Loucy (cell line): ENCODE results near the gene RGMA.

Source experiments
- CTCF ChIP-seq: fragments of 200-600 bp; sonication (generic); conservative IDR thresholded peaks from 2 replicates; pipeline ENCODE4 v1.5.1; 2014; ENCODE audit warnings: mild to moderate bottlenecking, antibody characterized with exemption, low read length
- EZH2phosphoT487 ChIP-seq: fragments of 200-600 bp; IDR thresholded peaks from 2 replicates; pipeline ENCODE4 v1.6.1; 2018; ENCODE audit warnings: antibody characterized with exemption, mild to moderate bottlenecking, moderate library complexity, borderline replicate concordance

- TF ChIP-seq CTCF (no peak), EZH2phosphoT487 (no peak)
Observed at GRCh38 chr15:93068581-93069199, 20.3 kb downstream of the RGMA start.
